ENCODE measurements around the gene POLR2F.

DNA sequence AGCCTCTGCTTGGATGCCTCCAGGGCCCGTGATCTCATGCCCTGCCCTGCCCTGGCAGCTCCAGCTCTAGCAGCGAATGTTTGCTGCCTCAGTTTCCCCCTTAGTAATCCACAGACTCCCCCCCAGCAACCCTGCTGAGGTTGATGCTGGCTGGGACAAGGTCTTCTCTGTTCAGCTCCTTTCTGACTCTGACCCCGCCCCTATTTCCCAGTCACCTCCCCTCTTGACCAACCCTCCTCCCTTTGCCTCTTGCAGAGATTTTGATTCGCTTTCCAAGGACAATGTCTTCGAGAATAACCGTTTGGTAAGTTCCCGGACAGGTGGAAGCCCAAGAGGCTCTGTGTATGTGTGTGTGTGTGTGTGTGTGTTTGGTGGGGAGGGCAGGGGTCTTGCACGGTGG, 41.8 kb upstream of the POLR2F start:
- TF ChIP-seq, protein P1, sequence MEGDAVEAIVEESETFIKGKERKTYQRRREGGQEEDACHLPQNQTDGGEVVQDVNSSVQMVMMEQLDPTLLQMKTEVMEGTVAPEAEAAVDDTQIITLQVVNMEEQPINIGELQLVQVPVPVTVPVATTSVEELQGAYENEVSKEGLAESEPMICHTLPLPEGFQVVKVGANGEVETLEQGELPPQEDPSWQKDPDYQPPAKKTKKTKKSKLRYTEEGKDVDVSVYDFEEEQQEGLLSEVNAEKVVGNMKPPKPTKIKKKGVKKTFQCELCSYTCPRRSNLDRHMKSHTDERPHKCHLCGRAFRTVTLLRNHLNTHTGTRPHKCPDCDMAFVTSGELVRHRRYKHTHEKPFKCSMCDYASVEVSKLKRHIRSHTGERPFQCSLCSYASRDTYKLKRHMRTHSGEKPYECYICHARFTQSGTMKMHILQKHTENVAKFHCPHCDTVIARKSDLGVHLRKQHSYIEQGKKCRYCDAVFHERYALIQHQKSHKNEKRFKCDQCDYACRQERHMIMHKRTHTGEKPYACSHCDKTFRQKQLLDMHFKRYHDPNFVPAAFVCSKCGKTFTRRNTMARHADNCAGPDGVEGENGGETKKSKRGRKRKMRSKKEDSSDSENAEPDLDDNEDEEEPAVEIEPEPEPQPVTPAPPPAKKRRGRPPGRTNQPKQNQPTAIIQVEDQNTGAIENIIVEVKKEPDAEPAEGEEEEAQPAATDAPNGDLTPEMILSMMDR (IDR thresholded peaks at IDR 0.05), result no peak
- no peak for TF ChIP-seq ZFX (IDR thresholded peaks at IDR 0.05; ENCODE audit: borderline replicate concordance)

All from 22Rv1 (cell line).